ENCODE data around the gene PMVK. TPM values are rescaled to one million over a fixed set of nuclear protein-coding genes. Genes with fewer than 3 reads are reported as not detected.
A peak's percentile ranks its signal among the peaks of the same experiment; 100 is the strongest.
"Not testable (repeated sequence)": the region's sequence is repeated elsewhere in the genome, so short reads cannot be mapped to it uniquely, and the experiment has no call there.

PMVK gene
- polyA plus RNA-seq (ENCODE audit: insufficient read length) = 34.9 TPM
- long read RNA-seq, donor 1, transcript PMVK-201 (5 exons, 1,280 nt) = major isoform, 35 of 35 reads
- long read RNA-seq, donor 1, partial matches to known transcripts = 0 of 35 reads
- long read RNA-seq, donor 1, other reads (novel, unspliced or antisense) = 0 of 35 reads
- long read RNA-seq, donor 2, transcript PMVK-201 (5 exons, 1,280 nt) = major isoform, 33 of 63 reads
- long read RNA-seq, donor 2, partial matches to known transcripts = 30 of 63 reads
- long read RNA-seq, donor 2, other reads (novel, unspliced or antisense) = 0 of 63 reads
- long read RNA-seq, donor 3, transcript PMVK-201 (5 exons, 1,280 nt) = major isoform, 17 of 22 reads
- long read RNA-seq, donor 3, partial matches to known transcripts = 5 of 22 reads
- long read RNA-seq, donor 3, other reads (novel, unspliced or antisense) = 0 of 22 reads
- long read RNA-seq, donor 4, partial matches to known transcripts = 0 of 3 reads
- long read RNA-seq, donor 4, other reads (novel, unspliced or antisense) = 0 of 3 reads
- long read RNA-seq, donor 5, transcript PMVK-201 (5 exons, 1,280 nt) = major isoform, 41 of 64 reads
- long read RNA-seq, donor 5, partial matches to known transcripts = 23 of 64 reads
- long read RNA-seq, donor 5, other reads (novel, unspliced or antisense) = 0 of 64 reads
- long read RNA-seq, donor 6, transcript PMVK-201 (5 exons, 1,280 nt) = major isoform, 29 of 36 reads
- long read RNA-seq, donor 6, partial matches to known transcripts = 7 of 36 reads
- long read RNA-seq, donor 6, other reads (novel, unspliced or antisense) = 0 of 36 reads
- long read RNA-seq, donor 7, transcript PMVK-201 (5 exons, 1,280 nt) = major isoform, 51 of 103 reads
- long read RNA-seq, donor 7, partial matches to known transcripts = 52 of 103 reads
- long read RNA-seq, donor 7, other reads (novel, unspliced or antisense) = 0 of 103 reads
- long read RNA-seq, donor 8, transcript PMVK-201 (5 exons, 1,280 nt) = major isoform, 16 of 23 reads
- long read RNA-seq, donor 8, partial matches to known transcripts = 7 of 23 reads
- long read RNA-seq, donor 8, other reads (novel, unspliced or antisense) = 0 of 23 reads

- DNase-seq = peak; percentile 97
Measured at GRCh38 chr1:154936555-154937084, at the start of gene PMVK. TSS of gene PMVK (minus strand) at chr1:154936719. CDS start at chr1:154936685, 34 bp downstream.

DNA sequence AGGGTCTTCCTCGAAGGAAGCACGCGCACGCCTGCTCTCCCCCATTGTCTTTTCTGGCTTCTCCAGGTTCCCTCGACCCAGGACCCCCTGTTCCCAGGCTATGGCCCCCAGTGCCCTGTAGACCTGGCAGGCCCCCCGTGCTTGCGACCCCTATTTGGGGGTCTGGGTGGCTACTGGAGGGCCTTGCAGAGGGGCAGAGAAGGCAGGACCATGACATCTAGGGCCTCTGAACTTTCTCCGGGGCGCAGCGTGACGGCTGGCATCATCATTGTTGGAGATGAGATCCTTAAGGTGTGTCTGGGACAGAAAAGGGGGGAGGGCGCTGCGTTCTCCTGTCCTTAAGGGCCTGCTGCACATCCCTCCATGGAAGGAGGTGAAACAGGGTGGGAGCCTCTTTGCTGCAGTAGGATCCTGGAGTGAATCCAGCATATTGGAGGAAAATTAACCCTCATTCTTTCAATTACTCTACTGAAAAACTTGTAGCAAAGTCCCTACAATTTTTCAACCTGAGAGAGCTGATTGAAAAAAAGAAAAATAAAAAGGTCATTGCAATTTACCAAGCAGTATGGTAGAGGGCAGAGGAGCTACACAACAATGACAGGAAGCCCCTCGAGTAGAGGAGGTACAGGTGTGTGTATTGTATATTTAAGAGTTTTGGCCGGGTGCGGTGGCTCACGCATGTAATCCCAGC, 47.4 kb upstream of the PMVK start:
- DNase-seq = no peak

DNA sequence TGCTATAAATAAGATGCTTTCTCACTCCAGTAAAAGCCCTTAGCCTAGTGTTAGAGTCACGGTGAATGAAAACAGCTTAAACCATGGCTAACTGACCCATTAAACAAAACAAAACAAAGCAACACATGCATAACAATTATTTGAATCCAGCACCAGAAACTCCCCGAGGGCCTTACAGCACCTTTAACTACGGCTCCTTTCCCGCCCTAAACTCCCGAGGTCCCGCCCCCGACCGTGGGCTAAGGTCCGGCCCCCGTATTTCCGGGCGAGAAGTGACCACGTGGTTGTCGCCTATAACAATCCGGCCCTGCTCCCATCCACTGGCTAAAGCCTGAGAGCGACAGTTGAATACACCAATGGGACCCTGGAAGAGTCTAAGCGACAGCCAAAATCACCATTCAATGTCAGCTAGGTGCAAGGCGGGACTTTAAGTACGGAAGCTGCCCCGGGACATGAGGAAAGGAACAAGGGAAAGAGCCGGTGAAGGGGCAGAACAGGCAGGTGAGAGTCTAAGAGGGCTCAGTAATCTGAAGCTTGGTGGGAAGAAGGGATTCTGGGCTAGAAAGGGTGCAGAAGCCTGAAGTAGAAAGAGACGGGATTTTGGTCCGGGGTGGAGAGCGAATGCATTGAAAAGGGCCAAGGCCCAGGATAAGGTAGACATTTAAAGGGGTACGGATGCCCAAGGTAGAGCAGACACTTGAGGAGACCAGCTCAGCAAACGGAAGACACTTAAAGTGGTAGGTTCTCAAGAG, 46.6 kb upstream of the PMVK start, which contains the start of gene FLAD1:
FLAD1 (plus strand) TSS at position 448 of the 752 bp plus-strand sequence. CDS start 351 bp downstream, outside the sequence.
- DNase-seq = peak; percentile 100

- no peak for DNase-seq
Measured at GRCh38 chr1:154982341-154982740, 45.8 kb upstream of the PMVK start.

- DNase-seq = no peak
Measured at GRCh38 chr1:154978360-154978759, 41.8 kb upstream of the PMVK start.

DNA sequence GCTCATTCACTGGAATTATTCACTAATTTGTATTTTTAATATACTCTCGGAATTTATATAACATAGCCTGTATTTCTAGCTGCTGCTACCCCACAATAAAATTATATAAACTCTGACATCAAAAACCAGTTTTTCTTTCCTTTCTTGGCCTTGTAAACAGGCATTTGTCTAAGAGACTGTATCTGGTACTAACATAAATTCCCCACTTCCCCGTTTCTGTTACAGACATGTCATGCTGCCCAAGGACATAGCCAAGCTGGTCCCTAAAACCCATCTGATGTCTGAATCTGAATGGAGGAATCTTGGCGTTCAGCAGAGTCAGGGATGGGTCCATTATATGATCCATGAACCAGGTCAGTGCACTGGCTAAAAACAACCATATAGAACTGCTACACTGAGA, 41.2 kb upstream of the PMVK start:
- DNase-seq = not testable (repeated sequence)

- DNase-seq = peak; percentile 49
Measured at GRCh38 chr1:154975409-154976059, 39.0 kb upstream of the PMVK start.

GRCh38 chr1:154974808-154975408, 38.4 kb upstream of the PMVK start:
- DNase-seq = peak; percentile 98

GRCh38 chr1:154974102-154974807, 37.7 kb upstream of the PMVK start, which contains the start of gene CKS1B:
TSS of gene CKS1B (plus strand) at chr1:154974681. CDS start at chr1:154974746, 65 bp downstream.
- DNase-seq = peak; percentile 100

GRCh38 chr1:154973344-154974101, 37.0 kb upstream of the PMVK start:
- peak; percentile 95 for DNase-seq

GRCh38 chr1:154972517-154973343, 36.2 kb upstream of the PMVK start:
- peak; percentile 51 for DNase-seq

DNA sequence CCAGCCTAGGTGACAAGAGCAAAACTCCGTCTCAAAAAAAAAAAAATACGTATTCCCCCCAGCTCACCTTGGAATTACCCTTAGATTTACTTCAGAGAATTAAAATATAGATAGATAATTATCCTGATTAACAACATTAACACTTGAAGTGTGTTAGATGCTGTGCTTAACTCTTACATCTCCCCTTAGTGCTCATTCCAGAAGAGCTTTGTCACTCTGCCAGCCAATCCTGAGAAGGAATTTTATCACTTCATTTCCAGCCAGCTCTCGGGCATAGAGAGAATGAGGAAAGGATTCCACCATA, 35.6 kb upstream of the PMVK start:
- no peak for DNase-seq

GRCh38 chr1:154971341-154971998, 35.0 kb upstream of the PMVK start:
- no peak for DNase-seq

GRCh38 chr1:154970631-154971340, 34.3 kb upstream of the PMVK start, which contains the start of gene SHC1:
TSS of gene SHC1 (minus strand) at chr1:154970747. CDS start at chr1:154970526, 221 bp downstream.
- DNase-seq = peak; percentile 92

DNA sequence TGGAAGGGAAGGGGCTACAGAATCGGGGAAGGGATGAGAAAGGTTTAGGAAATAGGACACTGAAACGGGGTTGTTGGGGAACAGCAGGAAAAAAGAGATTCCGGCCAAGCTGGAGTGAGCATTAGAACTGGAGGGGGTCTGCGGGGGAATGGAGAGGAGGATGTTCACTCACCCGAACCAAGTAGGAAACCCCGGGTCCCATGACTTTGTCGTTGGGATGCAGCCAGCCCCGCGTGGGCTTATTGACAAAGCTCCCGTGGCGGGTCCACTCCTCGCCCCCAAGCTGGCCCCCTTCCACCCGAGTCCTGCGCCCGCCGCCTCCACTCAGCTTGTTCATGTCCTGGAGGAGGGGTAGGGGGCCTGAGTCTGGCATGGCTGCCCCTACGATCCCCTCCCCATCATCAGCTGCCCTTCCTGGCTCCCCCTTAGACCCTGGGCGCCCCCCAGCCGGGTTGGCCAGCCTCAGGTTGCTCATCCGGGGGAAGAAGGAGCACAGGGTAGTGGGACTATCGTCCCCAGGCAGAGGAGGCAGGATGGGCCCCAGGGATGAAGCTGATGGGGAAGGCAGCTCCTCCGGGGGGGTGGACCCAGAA, 33.4 kb upstream of the PMVK start:
- no peak for DNase-seq

- DNase-seq = no peak
Measured at GRCh38 chr1:154969246-154969645, 32.7 kb upstream of the PMVK start.

Data from left kidney (tissue), 8 donors.